GM12874 (cell line): ENCODE results near the gene SDK1.

Source experiments
- TF ChIP-seq, protein P1 (sequence below): IDR thresholded peaks from 2 replicates; pipeline ENCODE4 v1.5.1; 2011; ENCODE audit warnings: low read depth, mild to moderate bottlenecking, control low read depth, low read length, moderate library complexity; ENCODE audit not compliant: insufficient read depth

SDK1 gene

DNA sequence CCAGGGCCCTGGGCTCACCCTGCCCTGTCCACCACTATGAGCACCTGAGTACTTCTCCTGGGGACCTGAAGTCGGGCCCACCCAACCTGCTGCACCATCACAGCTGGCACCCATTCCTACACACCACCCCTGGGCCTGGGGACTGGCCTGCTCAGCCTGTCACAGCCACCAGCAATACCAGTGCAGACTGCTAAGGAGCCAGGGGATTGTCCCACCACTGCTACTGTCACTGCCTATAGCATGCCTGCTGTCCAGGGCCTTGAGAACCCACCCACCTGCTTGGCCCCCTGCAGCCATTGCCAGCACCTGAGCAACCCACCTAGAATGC, 756.2 kb downstream of the SDK1 start:
- TF ChIP-seq, protein P1, sequence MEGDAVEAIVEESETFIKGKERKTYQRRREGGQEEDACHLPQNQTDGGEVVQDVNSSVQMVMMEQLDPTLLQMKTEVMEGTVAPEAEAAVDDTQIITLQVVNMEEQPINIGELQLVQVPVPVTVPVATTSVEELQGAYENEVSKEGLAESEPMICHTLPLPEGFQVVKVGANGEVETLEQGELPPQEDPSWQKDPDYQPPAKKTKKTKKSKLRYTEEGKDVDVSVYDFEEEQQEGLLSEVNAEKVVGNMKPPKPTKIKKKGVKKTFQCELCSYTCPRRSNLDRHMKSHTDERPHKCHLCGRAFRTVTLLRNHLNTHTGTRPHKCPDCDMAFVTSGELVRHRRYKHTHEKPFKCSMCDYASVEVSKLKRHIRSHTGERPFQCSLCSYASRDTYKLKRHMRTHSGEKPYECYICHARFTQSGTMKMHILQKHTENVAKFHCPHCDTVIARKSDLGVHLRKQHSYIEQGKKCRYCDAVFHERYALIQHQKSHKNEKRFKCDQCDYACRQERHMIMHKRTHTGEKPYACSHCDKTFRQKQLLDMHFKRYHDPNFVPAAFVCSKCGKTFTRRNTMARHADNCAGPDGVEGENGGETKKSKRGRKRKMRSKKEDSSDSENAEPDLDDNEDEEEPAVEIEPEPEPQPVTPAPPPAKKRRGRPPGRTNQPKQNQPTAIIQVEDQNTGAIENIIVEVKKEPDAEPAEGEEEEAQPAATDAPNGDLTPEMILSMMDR: no peak

DNA sequence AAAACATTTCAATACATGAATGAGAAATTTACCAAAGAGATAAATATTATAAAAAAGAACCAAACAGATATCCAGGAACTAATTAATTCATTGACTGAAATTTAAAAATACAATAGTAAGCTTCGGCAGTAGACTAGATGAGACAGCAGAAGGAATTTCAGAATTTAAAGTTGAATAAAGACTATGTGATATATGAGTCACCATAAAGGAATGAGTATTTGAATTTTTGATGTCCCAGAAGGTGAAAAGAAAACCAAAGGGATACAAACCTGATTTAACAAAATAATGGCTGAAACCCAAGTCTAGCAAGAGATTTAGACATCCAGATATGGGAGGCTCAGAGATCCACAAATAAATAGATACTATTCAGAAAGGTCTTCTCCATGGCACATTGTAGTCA, 757.1 kb downstream of the SDK1 start:
- TF ChIP-seq, protein P1: no peak

DNA sequence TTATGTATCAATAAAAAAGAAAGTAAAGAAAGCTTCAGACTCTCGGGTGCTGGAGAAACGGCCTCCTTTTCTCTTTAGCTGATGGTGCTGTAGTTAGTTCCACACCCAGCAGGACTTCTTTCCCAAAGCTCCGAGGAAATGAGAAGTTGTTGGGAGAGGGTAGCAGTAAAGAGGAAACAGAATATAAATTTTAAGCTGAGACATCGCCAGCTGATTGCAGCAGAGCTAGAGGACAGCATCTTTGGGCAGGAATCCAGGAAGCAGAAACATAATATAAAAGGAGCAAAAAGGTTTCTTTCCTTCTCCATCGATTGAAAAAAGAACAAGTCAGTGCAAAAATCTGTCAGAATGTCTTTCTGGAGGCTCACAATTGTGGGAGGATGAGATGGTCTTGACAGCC, 764.1 kb downstream of the SDK1 start:
- TF ChIP-seq, protein P1: no peak

DNA sequence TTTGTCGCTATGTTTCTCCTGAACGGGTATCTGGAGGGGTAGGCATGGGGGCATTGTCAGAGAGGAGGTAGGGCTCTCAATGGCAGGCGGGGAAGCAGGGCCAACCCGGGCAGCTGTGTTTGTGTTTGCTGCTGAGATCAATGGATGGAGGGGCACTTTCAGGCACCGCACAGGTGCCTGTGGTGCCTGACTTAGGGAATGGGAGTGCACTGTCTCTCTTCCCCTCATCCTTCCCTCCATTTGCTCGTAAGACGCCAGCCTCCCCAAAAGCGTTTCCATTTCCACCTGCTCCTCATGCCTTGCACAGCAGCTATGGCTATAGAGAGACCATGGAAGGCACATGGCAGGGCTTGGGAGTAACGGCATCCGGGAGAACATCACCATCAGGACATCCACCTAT, 765.2 kb downstream of the SDK1 start:
- TF ChIP-seq, protein P1: no peak

DNA sequence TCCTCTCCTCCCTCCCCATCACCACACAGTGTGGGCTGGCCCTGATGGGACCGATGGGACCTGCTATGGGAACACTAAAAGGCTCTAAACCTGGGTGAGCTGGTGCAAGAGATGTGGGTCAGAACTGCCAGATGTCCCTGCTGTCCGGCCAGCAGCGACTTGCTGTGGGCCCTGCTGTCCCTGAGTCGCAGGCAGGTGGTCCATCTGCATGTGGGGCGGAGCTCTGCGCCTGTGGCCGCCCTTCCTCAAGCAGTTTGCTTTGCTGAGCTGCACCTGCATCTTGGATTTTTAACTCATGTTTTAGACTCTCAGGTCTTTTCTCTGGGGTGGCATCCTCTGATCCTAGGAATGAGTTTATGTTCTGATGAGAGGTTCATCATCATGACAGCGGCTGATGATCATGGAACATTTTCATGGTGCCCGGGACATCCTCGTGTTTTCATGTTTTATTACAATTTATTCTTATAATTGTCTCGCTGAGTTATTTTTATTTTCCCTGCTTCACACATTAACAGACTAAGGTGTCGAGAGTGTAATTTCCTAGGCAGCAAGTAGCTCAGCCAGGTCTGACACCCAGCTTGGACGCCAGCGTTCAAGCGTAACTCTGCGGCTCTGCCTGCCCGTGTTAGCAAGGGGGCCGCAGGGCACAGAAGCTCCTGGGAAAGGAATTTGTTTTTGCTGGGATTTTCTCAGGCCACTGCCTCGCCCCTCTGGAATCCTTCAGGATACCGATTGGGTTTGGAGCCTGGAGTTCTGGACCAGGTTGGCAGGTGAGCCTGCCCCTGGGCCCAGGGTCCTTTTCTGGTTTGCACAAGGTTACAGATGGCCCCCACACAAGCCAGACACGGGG, 765.8 kb downstream of the SDK1 start:
- TF ChIP-seq, protein P1: no peak

DNA sequence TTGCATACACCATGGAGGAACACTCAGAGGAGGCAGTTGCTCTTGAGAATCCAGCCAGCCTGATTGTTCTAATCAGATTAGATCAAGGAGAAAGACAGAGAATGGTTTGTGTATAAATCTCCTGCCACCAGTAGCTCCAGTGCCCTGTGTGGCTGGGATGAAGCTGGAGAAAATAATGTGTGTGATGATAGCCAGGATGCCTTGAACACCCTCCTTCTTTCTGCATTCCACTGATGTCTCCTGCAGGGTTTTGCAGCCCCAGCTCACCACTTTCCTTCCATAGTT, 766.4 kb downstream of the SDK1 start:
- TF ChIP-seq, protein P1: no peak

DNA sequence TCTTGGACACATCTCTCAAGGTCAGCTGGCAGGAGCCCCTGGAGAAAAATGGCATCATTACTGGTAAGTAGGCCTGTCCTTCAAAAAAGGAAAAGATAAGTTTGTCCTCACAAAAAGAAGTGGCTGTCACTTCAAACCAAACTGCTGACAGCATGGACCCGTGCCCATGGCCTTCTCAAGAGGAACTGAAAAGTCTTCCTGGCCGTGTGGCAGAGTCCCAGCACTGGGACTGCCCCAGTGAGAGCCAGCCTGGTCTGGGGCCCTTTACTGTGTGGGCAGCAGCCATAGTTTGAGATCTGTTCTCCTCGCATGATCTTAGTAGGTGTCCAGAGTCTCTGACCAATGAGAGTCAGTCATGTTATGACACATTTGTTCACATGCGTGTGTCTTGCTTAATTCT, 766.8 kb downstream of the SDK1 start:
- TF ChIP-seq, protein P1: no peak
